ENCODE results near the gene SLC9C2. TPM values are rescaled to one million over a fixed set of nuclear protein-coding genes. Genes with fewer than 3 reads are reported as not detected.

The SLC9C2 gene
- total and polyA plus RNA-seq, 5 donors from 2014 or later, result not detected

GRCh38 chr1:173491508-173491907 is 111.4 kb downstream of the SLC9C2 start:
- H3K27me3 Mint-ChIP-seq, result no peaks in the 10 kb centered on the region
- H3K27ac Mint-ChIP-seq, result no peak overlapping the region
- Histone ChIP-seq H3K36me3 (ENCODE audit: control insufficient read depth, insufficient read depth, low read length) (peaks cover 27% of the 10 kb centered on the region), H3K27me3 (ENCODE audit: control insufficient read depth, insufficient read depth, low read length) (no peaks in the 10 kb centered on the region), H3K4me3 (ENCODE audit: low read depth, low read length) (no peak overlapping the region), H3K9me3 (ENCODE audit: control insufficient read depth in 2 of 2, low read length in 2 of 2) (no peaks in the 10 kb centered on the region), H3K27ac (ENCODE audit: insufficient read depth, low read length, poor library complexity, severe bottlenecking) (no peak overlapping the region), H3K4me1 (ENCODE audit: control insufficient read depth, insufficient read depth, low read length, poor library complexity, severe bottlenecking) (no peaks in the 10 kb centered on the region)
- H3K36me3 Mint-ChIP-seq, result peaks cover 33% of the 10 kb centered on the region
- H3K4me1 Mint-ChIP-seq, result peaks cover 0 to 5% (median 0%) of the 10 kb centered on the region in 4 donors
- DNase-seq (no peak), ATAC-seq (ENCODE audit: low read depth in 2 of 2) (no peak)
- peaks cover 0 to 5% (median 0%) of the 10 kb centered on the region in 7 donors for H3K9me3 Mint-ChIP-seq
- no peak overlapping the region for H3K4me3 Mint-ChIP-seq

- peaks cover 0 to 5% (median 0%) of the 10 kb centered on the region in 7 donors for H3K9me3 Mint-ChIP-seq
- H3K27ac Mint-ChIP-seq, result no peak overlapping the region
- ATAC-seq (ENCODE audit: low read depth in 2 of 2) (no peak), DNase-seq (no peak)
- Histone ChIP-seq H3K4me1 (ENCODE audit: control insufficient read depth, insufficient read depth, low read length, poor library complexity, severe bottlenecking) (no peaks in the 10 kb centered on the region), H3K36me3 (ENCODE audit: control insufficient read depth, insufficient read depth, low read length) (peaks cover 42% of the 10 kb centered on the region), H3K9me3 (ENCODE audit: control insufficient read depth in 2 of 2, low read length in 2 of 2) (no peaks in the 10 kb centered on the region), H3K27ac (ENCODE audit: insufficient read depth, low read length, poor library complexity, severe bottlenecking) (no peak overlapping the region), H3K27me3 (ENCODE audit: control insufficient read depth, insufficient read depth, low read length) (no peaks in the 10 kb centered on the region), H3K4me3 (ENCODE audit: low read depth, low read length) (no peak overlapping the region)
- peaks cover 0 to 8% (median 0%) of the 10 kb centered on the region in 4 donors for H3K4me1 Mint-ChIP-seq
- no peak overlapping the region for H3K4me3 Mint-ChIP-seq
- peaks cover 43% of the 10 kb centered on the region for H3K36me3 Mint-ChIP-seq
- no peaks in the 10 kb centered on the region for H3K27me3 Mint-ChIP-seq
Observed at GRCh38 chr1:173489929-173490328, 112.9 kb downstream of the SLC9C2 start.

- H3K4me1 Mint-ChIP-seq, result peaks cover 0 to 8% (median 2%) of the 10 kb centered on the region in 4 donors
- peak overlapping the region in 2 of 3 donors; percentile 60 to 68 for H3K27ac Mint-ChIP-seq
- Histone ChIP-seq H3K9me3 (ENCODE audit: control insufficient read depth in 2 of 2, low read length in 2 of 2) (no peaks in the 10 kb centered on the region), H3K27me3 (ENCODE audit: control insufficient read depth, insufficient read depth, low read length) (no peaks in the 10 kb centered on the region), H3K4me3 (ENCODE audit: low read depth, low read length) (no peak overlapping the region), H3K4me1 (ENCODE audit: control insufficient read depth, insufficient read depth, low read length, poor library complexity, severe bottlenecking) (no peaks in the 10 kb centered on the region), H3K27ac (ENCODE audit: insufficient read depth, low read length, poor library complexity, severe bottlenecking) (no peak overlapping the region), H3K36me3 (ENCODE audit: control insufficient read depth, insufficient read depth, low read length) (peaks cover 49% of the 10 kb centered on the region)
- peaks cover 49% of the 10 kb centered on the region for H3K36me3 Mint-ChIP-seq
- no peak for DNase-seq
- ATAC-seq (ENCODE audit: low read depth in 2 of 2), result no peak
- H3K9me3 Mint-ChIP-seq, result peaks cover 0 to 5% (median 0%) of the 10 kb centered on the region in 7 donors
- no peaks in the 10 kb centered on the region for H3K27me3 Mint-ChIP-seq
- H3K4me3 Mint-ChIP-seq, result no peak overlapping the region
Observed at GRCh38 chr1:173489149-173489600, 113.7 kb downstream of the SLC9C2 start.

GRCh38 chr1:173488001-173488400 is 114.9 kb downstream of the SLC9C2 start:
- ATAC-seq (ENCODE audit: low read depth in 2 of 2), result no peak
- Histone ChIP-seq H3K4me1 (ENCODE audit: control insufficient read depth, insufficient read depth, low read length, poor library complexity, severe bottlenecking) (no peaks in the 10 kb centered on the region), H3K27ac (ENCODE audit: insufficient read depth, low read length, poor library complexity, severe bottlenecking) (no peak overlapping the region), H3K9me3 (ENCODE audit: control insufficient read depth in 2 of 2, low read length in 2 of 2) (no peaks in the 10 kb centered on the region), H3K4me3 (ENCODE audit: low read depth, low read length) (no peak overlapping the region), H3K36me3 (ENCODE audit: control insufficient read depth, insufficient read depth, low read length) (peaks cover 60% of the 10 kb centered on the region), H3K27me3 (ENCODE audit: control insufficient read depth, insufficient read depth, low read length) (no peaks in the 10 kb centered on the region)
- H3K27ac Mint-ChIP-seq, result peak overlapping the region in 2 of 3 donors; percentile 14 to 19
- H3K4me1 Mint-ChIP-seq, result peaks cover 0 to 8% (median 2%) of the 10 kb centered on the region in 4 donors
- H3K4me3 Mint-ChIP-seq, result no peak overlapping the region
- no peak for DNase-seq
- H3K27me3 Mint-ChIP-seq, result no peaks in the 10 kb centered on the region
- H3K9me3 Mint-ChIP-seq, result peaks cover 0 to 3% (median 0%) of the 10 kb centered on the region in 7 donors
- peaks cover 51% of the 10 kb centered on the region for H3K36me3 Mint-ChIP-seq

GRCh38 chr1:173485401-173485800 is 117.5 kb downstream of the SLC9C2 start:
- Mint-ChIP-seq H3K27me3 (no peaks in the 10 kb centered on the region), H3K4me3 (peak overlapping the region in 1 of 4 donors; percentile 89), H3K27ac (no peak overlapping the region), H3K4me1 (peaks cover 0 to 15% (median 8%) of the 10 kb centered on the region in 4 donors), H3K36me3 (peaks cover 63% of the 10 kb centered on the region), H3K9me3 (no peaks in the 10 kb centered on the region)
- Histone ChIP-seq H3K4me3 (ENCODE audit: low read depth, low read length) (no peak overlapping the region), H3K36me3 (ENCODE audit: control insufficient read depth, insufficient read depth, low read length) (peaks cover 80% of the 10 kb centered on the region), H3K4me1 (ENCODE audit: control insufficient read depth, insufficient read depth, low read length, poor library complexity, severe bottlenecking) (no peaks in the 10 kb centered on the region), H3K27me3 (ENCODE audit: control insufficient read depth, insufficient read depth, low read length) (no peaks in the 10 kb centered on the region), H3K27ac (ENCODE audit: insufficient read depth, low read length, poor library complexity, severe bottlenecking) (no peak overlapping the region), H3K9me3 (ENCODE audit: control insufficient read depth in 2 of 2, low read length in 2 of 2) (no peaks in the 10 kb centered on the region)
- DNase-seq, result no peak
- no peak for ATAC-seq (ENCODE audit: low read depth in 2 of 2)

- H3K4me3 Mint-ChIP-seq, result no peak overlapping the region
- H3K27me3 Mint-ChIP-seq, result no peaks in the 10 kb centered on the region
- no peaks in the 10 kb centered on the region for H3K9me3 Mint-ChIP-seq
- no peak for DNase-seq
- peaks cover 54% of the 10 kb centered on the region for H3K36me3 Mint-ChIP-seq
- peaks cover 10 to 26% (median 17%) of the 10 kb centered on the region in 4 donors for H3K4me1 Mint-ChIP-seq
- peaks cover 82% of the 10 kb centered on the region for H3K36me3 ChIP-seq (ENCODE audit: control insufficient read depth, insufficient read depth, low read length)
- H3K4me3 ChIP-seq (ENCODE audit: low read depth, low read length), result no peak overlapping the region
- H3K27ac ChIP-seq (ENCODE audit: insufficient read depth, low read length, poor library complexity, severe bottlenecking), result no peak overlapping the region
- no peaks in the 10 kb centered on the region for H3K9me3 ChIP-seq (ENCODE audit: control insufficient read depth in 2 of 2, low read length in 2 of 2)
- H3K27me3 ChIP-seq (ENCODE audit: control insufficient read depth, insufficient read depth, low read length), result no peaks in the 10 kb centered on the region
- ATAC-seq (ENCODE audit: low read depth in 2 of 2), result no peak
- H3K27ac Mint-ChIP-seq, result no peak overlapping the region
- H3K4me1 ChIP-seq (ENCODE audit: control insufficient read depth, insufficient read depth, low read length, poor library complexity, severe bottlenecking), result no peaks in the 10 kb centered on the region
Observed at GRCh38 chr1:173484276-173484675, 118.6 kb downstream of the SLC9C2 start.

- H3K4me3 ChIP-seq (ENCODE audit: low read depth, low read length), result no peak overlapping the region
- Mint-ChIP-seq H3K4me3 (no peak overlapping the region), H3K27me3 (no peaks in the 10 kb centered on the region), H3K4me1 (peaks cover 14 to 40% (median 29%) of the 10 kb centered on the region in 4 donors), H3K27ac (no peak overlapping the region), H3K36me3 (peaks cover 43% of the 10 kb centered on the region), H3K9me3 (no peaks in the 10 kb centered on the region)
- no peak overlapping the region for H3K27ac ChIP-seq (ENCODE audit: insufficient read depth, low read length, poor library complexity, severe bottlenecking)
- ATAC-seq (ENCODE audit: low read depth in 2 of 2), result no peak
- DNase-seq, result no peak
- no peaks in the 10 kb centered on the region for H3K9me3 ChIP-seq (ENCODE audit: control insufficient read depth in 2 of 2, low read length in 2 of 2)
- peaks cover 13% of the 10 kb centered on the region for H3K4me1 ChIP-seq (ENCODE audit: control insufficient read depth, insufficient read depth, low read length, poor library complexity, severe bottlenecking)
- H3K27me3 ChIP-seq (ENCODE audit: control insufficient read depth, insufficient read depth, low read length), result no peaks in the 10 kb centered on the region
- H3K36me3 ChIP-seq (ENCODE audit: control insufficient read depth, insufficient read depth, low read length), result peaks cover 69% of the 10 kb centered on the region
Observed at GRCh38 chr1:173482683-173483082, 120.2 kb downstream of the SLC9C2 start.

- Histone ChIP-seq H3K36me3 (ENCODE audit: control insufficient read depth, insufficient read depth, low read length) (peaks cover 55% of the 10 kb centered on the region), H3K4me1 (ENCODE audit: control insufficient read depth, insufficient read depth, low read length, poor library complexity, severe bottlenecking) (peaks cover 17% of the 10 kb centered on the region), H3K4me3 (ENCODE audit: low read depth, low read length) (no peak overlapping the region), H3K27ac (ENCODE audit: insufficient read depth, low read length, poor library complexity, severe bottlenecking) (no peak overlapping the region), H3K9me3 (ENCODE audit: control insufficient read depth in 2 of 2, low read length in 2 of 2) (no peaks in the 10 kb centered on the region), H3K27me3 (ENCODE audit: control insufficient read depth, insufficient read depth, low read length) (no peaks in the 10 kb centered on the region)
- Mint-ChIP-seq H3K4me1 (peaks cover 17 to 40% (median 29%) of the 10 kb centered on the region in 4 donors), H3K27me3 (no peaks in the 10 kb centered on the region), H3K27ac (peak overlapping the region; percentile 4 to 49 (median 11)), H3K36me3 (peaks cover 31% of the 10 kb centered on the region), H3K4me3 (no peak overlapping the region), H3K9me3 (no peaks in the 10 kb centered on the region)
- no peak for DNase-seq
- no peak for ATAC-seq (ENCODE audit: low read depth in 2 of 2)
Observed at GRCh38 chr1:173481195-173481772, 121.6 kb downstream of the SLC9C2 start.

All from CD4-positive, CD25-positive, alpha-beta regulatory T cell (primary cell).